ENCODE measurements around the gene CELSR2. TPM values are rescaled to one million over a fixed set of nuclear protein-coding genes. Genes with fewer than 3 reads are reported as not detected.

Gene CELSR2
- total RNA-seq, 2 donors from 2014 or later = 7.3 to 7.5 TPM

GRCh38 chr1:109261006-109261405, 11.7 kb downstream of the CELSR2 start:
- WGBS, 2 donors = 79 to 95% methylated on average over 7 to 12 of the region's 16 CpGs
- no peaks in the 10 kb centered on the region for H3K27me3 ChIP-seq
- TF ChIP-seq POLR2A (IDR thresholded peaks at IDR 0.05) = no peak
- TF ChIP-seq CTCF (IDR thresholded peaks at IDR 0.05) = no peak
- intact Hi-C loops (cut with DNase I) = loop anchor here (10.0 kb wide), 1 partner anchor 426 kb away; no protein-coding TSS in a partner anchor
- H3K4me3 ChIP-seq = no peak overlapping the region
- no peaks in the 10 kb centered on the region for H3K36me3 ChIP-seq (replicated peaks in 1 of 2; ENCODE audit: insufficient read depth in 1 of 2, low read depth in 2 of 2)
- no peaks in the 10 kb centered on the region for H3K4me1 ChIP-seq
- ATAC-seq (no peak), DNase-seq (no peak)
- no peaks in the 10 kb centered on the region for H3K9me3 ChIP-seq
- no peak overlapping the region for H3K27ac ChIP-seq

- H3K27me3 ChIP-seq = no peaks in the 10 kb centered on the region
- WGBS, 2 donors = 78 to 81% methylated on average over 5 to 6 of the region's 6 CpGs
- no peaks in the 10 kb centered on the region for H3K36me3 ChIP-seq (replicated peaks in 1 of 2; ENCODE audit: insufficient read depth in 1 of 2, low read depth in 2 of 2)
- ATAC-seq (no peak), DNase-seq (no peak)
- H3K9me3 ChIP-seq = no peaks in the 10 kb centered on the region
- TF ChIP-seq CTCF (IDR thresholded peaks at IDR 0.05) (no peak), POLR2A (IDR thresholded peaks at IDR 0.05) (no peak)
- H3K4me1 ChIP-seq = no peaks in the 10 kb centered on the region
- intact Hi-C loops (cut with DNase I) = loop anchor here (10.0 kb wide), 1 partner anchor 427 kb away; no protein-coding TSS in a partner anchor
- no peak overlapping the region for H3K4me3 ChIP-seq
- no peak overlapping the region for H3K27ac ChIP-seq
These were observed 12.2 kb downstream of the CELSR2 start for GRCh38 chr1:109261578-109261977.

- Histone ChIP-seq H3K4me1 (no peaks in the 10 kb centered on the region), H3K27ac (no peak overlapping the region), H3K27me3 (no peaks in the 10 kb centered on the region), H3K9me3 (no peaks in the 10 kb centered on the region), H3K36me3 (replicated peaks in 1 of 2; ENCODE audit: insufficient read depth in 1 of 2, low read depth in 2 of 2) (no peaks in the 10 kb centered on the region), H3K4me3 (no peak overlapping the region)
- 83 to 87% methylated on average over 5 to 22 of the region's 22 CpGs for WGBS, 2 donors
- no peak for TF ChIP-seq POLR2A (IDR thresholded peaks at IDR 0.05)
- TF ChIP-seq CTCF (IDR thresholded peaks at IDR 0.05) = no peak
- intact Hi-C loops (cut with DNase I) = loop anchor here (10.0 kb wide), 1 partner anchor 428 kb away; no protein-coding TSS in a partner anchor
- no peak for DNase-seq
- ATAC-seq = no peak
These were observed 13.1 kb downstream of the CELSR2 start for GRCh38 chr1:109262231-109263055.

- 73 to 80% methylated on average over 3 to 12 of the region's 12 CpGs for WGBS, 2 donors
- Histone ChIP-seq H3K27ac (no peak overlapping the region), H3K27me3 (no peaks in the 10 kb centered on the region), H3K9me3 (no peaks in the 10 kb centered on the region), H3K4me3 (no peak overlapping the region), H3K36me3 (replicated peaks in 1 of 2; ENCODE audit: insufficient read depth in 1 of 2, low read depth in 2 of 2) (no peaks in the 10 kb centered on the region), H3K4me1 (no peaks in the 10 kb centered on the region)
- intact Hi-C loops (cut with DNase I) = loop anchor here (10.0 kb wide), 1 partner anchor 428 kb away; no protein-coding TSS in a partner anchor
- DNase-seq (no peak), ATAC-seq (no peak)
- TF ChIP-seq POLR2A (IDR thresholded peaks at IDR 0.05) (no peak), CTCF (IDR thresholded peaks at IDR 0.05) (no peak)
These were observed 13.9 kb downstream of the CELSR2 start for GRCh38 chr1:109263234-109263596.
